Superior temporal gyrus (tissue), 1 donor: Measurements from ENCODE around the gene PPP1R15B.
A peak's percentile ranks its signal among the peaks of the same experiment; 100 is the strongest.

Source experiments
- DNase-seq: peaks from one replicate; pipeline ENCODE4 v3.0.0-alpha.2; 2016; ENCODE audit errors: extremely low spot score

PPP1R15B gene

DNA sequence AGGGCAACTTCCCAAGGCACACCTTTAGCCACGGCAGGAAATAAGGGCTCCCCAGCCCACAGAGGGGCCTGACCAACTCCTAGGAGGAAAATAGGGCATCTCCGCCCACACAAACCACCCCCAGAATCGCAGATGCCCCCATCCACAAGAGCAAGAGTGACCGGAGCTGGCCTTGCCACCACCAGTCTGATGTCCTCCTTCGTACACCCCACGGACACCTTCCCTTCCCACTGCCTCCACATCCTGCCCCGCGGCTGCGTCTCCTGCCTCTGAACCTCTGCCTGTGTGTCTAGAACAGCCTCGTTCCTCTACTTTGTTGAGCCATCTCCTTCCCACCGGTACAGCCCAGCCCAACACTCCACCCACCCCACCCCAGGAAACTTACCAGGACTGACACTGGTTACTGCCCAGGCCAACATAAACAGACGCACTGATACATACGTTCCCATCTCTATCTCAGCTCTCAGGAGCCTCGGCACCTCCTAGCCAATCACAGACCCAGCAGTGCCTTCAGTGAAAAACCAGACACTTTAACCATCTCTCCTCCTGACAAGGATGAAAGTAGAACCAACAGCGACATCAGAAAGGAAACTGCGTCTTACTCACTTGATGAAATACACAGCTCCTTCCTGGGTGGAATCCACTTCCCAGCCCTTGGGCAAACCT lies 44.3 kb downstream of the PPP1R15B start:
- no peak for DNase-seq

DNA sequence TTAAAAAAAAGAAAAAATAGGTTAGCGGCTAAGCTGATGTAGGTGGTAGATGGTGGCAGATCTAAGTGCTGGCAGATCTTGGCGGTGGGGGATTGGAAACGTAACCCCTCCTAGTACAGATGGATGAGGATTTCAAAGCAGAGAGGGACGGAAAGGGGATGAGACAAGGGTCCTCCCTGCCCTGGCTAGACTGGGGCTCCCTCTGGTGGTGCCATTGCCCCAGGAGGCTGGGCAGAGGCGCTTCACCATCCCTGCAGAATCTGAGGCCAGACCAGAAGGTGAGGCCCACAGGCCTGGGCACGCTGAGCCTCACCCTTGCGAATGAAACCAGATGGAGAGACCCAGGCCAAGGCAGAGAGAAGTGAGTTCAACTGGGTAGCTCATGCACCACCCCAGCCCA lies 44.9 kb downstream of the PPP1R15B start:
- DNase-seq = no peak

DNA sequence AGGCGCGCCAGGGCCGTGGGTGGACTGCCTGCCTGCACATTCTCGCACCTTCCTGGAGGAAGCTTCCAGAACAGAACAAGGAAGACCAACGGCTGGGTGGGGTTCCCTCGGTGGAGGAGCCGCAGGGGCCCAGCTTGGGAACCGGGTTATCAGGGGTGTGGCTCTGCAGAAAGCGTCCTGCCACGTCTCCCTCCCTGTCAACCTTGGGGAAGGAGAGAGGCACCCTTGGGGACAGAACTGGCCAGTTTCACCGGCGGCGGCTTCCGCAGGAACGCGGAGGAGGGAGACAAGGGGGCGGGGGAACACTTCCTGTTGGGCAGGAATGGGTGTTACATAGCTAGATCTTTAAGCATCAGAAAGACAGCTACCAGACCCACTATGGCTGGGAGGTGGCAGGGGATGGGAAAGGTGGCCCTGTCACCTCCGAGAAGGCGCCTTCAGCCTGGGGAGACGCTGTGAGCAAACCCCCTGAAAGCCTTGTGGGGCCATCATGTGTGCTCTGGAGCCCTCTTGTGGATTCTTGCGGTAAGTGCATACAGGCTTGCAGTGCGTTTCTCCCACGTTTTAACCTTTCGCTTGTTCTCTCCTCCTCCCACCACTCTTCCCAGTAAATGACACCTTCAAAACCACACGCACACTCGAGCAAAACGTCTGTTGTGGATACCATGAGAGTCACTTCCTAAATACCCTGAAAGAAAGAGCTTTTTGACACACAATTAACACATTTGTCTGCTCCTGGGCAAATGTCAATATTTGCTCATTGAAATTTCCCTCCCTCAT lies 48.1 kb downstream of the PPP1R15B start:
- DNase-seq = peak; percentile 94

DNA sequence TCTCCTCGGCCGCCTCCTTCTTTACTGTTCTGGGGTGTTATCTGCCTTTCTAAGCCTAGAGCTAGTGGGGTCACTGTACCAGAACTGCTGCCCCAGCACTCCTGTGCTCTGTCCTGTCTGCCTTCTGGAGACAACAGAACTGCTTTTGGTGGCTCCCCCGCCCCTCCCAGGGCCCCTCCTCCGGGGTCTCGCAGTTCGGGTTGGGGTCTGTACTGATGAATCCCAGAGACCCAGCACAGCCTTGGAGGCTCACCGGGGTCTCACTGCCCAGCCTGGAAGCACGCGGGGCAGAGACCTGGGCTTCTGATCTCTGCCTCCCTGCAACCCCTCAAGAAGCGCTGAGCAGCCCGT lies 48.7 kb downstream of the PPP1R15B start:
- no peak for DNase-seq

DNA sequence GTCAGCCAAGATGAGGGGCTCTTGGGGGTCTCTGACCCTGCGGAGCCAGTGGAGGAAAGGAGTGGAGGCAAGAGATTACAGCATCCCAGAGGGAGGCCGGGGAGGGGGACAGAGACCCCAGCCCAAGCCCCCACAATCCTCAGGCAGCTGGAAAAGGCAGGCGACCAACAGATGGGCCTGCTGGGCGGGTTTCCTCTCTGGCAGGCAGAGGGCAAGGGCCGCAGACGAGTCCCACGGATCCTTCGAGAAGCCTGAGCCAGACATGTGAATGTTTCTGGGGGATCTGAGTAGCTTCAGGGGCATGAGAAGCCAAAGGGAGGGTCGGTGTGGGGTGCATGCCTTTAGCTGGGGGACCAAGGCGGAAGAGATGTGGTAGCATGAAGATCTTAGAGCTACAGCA lies 49.8 kb downstream of the PPP1R15B start:
- DNase-seq = no peak

DNA sequence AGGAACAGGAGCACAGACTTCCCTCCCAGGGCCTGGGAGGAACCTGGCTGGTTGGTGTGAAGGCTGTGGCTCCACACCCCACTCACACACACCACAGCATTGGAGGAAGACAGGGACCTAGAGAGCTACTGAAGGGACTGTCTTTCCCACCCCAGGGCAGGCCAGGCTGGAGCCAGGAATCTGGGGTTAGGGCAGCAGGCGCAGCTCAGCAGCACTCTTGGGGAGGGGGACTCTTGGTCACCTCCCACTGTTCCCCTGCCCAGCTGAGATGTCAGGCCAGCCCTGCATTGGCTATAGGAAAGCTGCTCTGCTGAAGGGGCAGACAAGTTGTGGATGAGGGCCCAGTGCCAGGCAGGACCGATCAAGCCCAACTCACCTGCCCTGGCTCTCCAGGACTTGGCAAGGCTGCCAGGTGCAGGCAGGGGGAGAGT lies 50.3 kb downstream of the PPP1R15B start:
- DNase-seq = no peak

DNA sequence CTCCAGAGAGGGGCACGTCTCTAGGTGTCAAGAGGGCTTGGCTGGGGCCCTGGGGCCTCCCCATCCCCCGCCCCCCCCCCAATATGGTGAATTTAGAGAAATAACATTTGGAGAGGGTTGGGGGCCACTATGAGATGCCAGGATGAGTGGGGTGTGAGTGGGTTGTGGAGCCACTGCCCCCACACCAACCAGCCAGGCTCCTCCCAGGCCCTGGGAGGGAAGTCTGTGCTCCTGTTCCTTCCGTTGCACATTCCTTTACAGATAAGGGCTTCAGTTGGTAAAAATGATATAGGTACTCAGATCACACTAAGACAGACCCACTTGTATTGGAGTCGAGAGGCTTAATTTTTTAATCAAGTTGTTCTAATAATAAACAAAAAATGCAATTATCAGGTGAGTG lies 51.3 kb downstream of the PPP1R15B start:
- DNase-seq = no peak

DNA sequence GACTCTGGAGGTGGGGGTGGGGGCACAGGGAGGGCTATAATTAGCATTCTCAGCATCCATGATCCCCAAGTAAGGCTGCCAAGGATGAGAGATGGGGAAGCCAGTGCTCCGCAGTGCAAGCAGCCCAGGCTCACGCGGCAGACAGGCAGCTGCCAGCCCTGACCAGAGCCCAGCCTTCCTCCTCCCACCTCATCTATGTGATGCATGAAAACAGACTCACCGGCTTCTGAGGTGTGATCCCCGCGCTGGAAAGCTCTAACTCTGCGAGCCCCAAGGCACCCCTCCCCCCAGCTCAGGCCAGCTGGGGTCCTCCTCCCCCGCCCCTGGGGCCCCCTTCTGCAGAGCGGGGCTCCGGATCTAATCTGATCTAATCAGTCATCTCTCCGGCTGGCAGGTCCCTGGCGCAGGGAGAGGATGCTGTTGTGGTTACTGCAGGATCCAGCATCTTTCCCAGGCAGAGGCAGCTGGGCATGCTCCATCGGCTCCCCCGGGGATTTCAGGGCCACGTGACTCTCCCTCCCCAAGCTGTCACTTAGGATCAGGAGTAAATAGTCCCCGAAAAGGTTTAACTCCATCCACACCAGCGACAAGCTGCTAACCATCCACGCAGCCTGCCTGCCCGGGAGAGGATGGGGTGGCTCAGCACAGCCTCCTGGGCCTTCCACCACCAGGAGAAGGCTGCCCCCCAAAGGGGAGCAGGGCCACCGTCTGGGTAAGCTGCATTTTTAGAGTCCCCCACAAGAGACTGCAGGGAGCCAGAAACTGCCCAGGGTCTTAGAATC lies 52.0 kb downstream of the PPP1R15B start, which contains the start of gene PLEKHA6:
Gene PLEKHA6 (minus strand): TSS at position 456 of the 782 bp plus-strand sequence. CDS start 86,202 bp downstream, outside the sequence.
- peak; percentile 81 for DNase-seq

DNA sequence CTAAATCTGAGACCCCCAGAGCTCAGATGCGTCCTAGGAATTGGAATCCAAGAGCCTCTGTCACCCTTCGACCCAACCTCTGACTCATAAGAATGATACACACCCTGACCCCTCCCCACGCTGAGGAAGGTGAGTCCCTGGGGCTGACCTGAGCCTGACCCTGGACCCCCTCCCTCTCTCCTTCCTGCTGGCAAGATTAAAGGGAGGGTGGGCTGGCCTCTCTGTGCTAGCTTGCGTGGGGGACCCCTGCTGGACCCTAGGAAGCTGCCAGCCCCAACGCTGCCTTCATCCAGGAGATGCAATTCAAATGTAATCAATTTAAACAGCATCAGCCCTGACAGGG lies 52.5 kb downstream of the PPP1R15B start:
- no peak for DNase-seq

DNA sequence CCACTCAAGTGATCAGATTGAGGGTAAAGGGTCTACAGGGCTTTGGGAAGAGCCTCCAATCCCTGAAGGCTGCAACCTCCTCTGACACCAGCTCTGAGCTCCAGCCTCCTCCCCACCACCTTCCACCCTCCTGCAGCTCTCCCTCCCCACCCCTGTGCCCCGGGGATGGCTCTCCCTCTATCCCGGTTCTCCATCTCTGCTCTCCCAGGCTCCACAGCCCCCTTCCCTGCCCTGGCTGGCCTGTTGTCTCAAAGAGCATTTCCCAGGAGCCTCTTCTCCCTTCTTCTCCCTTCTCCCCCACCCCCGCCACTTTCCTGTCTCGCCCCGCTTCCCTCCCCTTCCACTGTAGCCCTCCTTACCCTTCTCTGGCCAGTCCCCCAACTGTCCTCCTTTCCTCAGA lies 53.0 kb downstream of the PPP1R15B start:
- no peak for DNase-seq

DNA sequence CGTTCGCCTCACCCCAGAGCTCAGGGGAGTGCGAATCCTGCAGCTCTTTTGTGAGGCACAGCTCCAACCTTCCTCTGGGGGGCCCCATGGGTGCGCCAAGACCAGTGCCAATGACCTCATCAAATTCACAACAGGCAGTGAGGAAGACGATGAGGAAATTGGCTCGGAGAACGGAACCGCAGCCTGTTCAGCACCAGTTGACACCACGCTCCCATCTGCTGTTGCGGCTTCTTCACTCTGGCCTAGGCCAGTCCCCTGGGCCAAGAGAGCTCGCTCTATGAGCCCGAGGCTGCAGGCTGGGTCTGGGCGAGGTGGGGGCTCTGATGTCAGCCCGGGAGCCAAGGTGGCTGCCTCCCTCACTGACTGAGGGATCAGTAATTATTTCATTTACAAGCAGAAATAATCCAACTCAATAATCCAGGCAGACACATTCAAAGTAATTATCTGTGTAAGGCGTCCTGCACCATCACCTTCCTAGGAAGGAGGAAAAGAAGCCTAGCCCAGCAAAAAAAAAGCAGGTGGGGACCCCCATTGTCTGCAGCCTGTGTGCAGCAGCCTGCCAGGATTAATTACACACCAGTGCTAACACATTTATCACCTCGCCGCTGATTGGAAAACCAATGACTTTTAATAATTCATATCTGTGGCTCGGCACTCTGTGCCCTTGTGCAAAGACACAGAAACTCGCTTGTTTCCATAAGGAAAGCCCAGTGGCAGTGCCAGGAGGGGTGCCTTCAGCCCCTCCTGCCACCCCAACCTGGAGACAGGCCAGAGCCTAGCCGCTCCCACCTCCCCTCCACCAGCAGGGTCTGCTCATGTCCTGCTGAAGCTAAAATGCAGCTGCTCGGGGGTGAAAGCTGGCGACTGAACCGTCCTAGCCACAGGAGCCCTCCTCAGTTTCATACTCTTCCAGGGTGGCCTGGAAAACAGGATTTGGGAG lies 53.8 kb downstream of the PPP1R15B start:
- DNase-seq = peak; percentile 68

DNA sequence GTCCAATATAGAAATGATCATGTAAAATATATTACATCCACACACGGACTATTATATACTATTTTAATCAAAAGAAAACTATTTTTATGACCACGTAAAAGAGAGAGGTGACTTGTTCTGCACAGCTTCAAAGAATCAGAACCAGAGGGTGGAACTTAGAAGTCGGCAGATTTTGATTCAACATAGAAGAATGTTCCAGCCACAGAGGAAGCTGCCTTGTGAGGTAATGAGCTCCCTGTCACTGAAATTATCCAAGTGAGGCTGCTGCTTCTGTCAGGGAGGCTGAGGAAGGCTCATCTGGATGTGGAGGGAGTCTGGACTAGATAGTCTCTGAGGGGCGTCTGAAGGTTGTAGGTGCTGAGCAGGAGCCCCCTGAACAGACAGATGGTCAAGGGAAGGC lies 54.6 kb downstream of the PPP1R15B start:
- DNase-seq = no peak

DNA sequence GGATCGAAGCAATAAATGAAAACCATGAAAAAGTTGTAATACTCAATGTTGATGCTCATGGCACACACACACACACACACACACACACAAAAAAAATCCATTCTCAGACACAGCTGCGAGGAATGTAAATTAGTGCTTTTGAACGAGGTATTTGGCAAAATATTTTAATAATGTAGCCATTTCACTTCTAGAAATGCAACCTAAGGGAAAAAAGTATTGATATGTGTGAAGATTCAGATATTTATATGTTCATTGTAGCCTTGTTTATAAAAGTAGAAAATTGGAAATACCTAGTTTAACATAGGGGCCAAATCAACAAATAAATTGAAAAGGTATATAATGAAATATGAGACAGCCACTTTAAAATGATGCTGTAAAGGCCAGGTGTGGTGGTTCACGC lies 55.7 kb downstream of the PPP1R15B start:
- no peak for DNase-seq

DNA sequence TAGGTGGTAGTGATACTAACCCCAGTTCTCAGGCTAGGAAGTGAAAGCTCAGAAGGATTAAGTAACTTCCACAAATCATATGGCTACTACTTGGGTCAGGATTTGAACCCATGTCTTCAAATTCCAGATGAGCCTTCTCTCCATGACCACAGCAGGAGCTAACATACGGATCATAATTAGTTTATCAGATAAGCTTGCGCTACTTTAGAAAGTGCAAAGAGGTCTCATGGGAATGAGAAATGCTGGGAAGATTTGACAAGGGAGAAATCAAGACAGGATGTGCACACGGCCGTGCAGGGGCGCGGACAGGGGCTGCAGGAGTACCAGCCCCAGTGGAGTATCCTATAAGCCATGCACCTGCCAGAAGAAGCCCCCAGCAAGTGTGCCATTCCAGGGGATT lies 57.0 kb downstream of the PPP1R15B start:
- no peak for DNase-seq
